SK-N-SH (cell line): ENCODE results near the gene CCDC88C. TPM values are rescaled to one million over a fixed set of nuclear protein-coding genes. Genes with fewer than 3 reads are reported as not detected.
"Not testable (repeated sequence)": the region's sequence is repeated elsewhere in the genome, so short reads cannot be mapped to it uniquely, and the experiment has no call there.

Source experiments
- CTCF ChIA-PET: fragments of 300-600, 350-600 bp; formaldehyde crosslinking; extraction: SDS; loops from one replicate; lab custom pipeline; 2021; lab: Yijun Ruan, JAX
- POLR2A ChIA-PET: fragments of 350-600 bp; sonication (Branson Sonifier 250); formaldehyde crosslinking; extraction: SDS; loops from one replicate; lab custom pipeline; 2020; ENCODE audit warnings: antibody characterized with exemption, inconsistent platforms; lab: Yijun Ruan, JAX
- DNase-seq: peaks from one replicate; pipeline ENCODE4 v3.0.0; 2012
- H2AFZ ChIP-seq: fragments of 200-600 bp; sonication (generic); 2 replicates; pipeline ENCODE4 v1.8.1; 2016; ENCODE audit warnings: antibody characterized with exemption, mild to moderate bottlenecking, low read depth
- H3F3A ChIP-seq: fragments of 200-600 bp; sonication (generic); replicated peaks from 2 replicates; pipeline ENCODE3; 2016; ENCODE audit warnings: antibody characterized with exemption, mild to moderate bottlenecking; ENCODE audit not compliant: insufficient read depth
- H3K27ac ChIP-seq, 2 experiments: fragments of 200-500 bp in 1 of 2; fragments of 200-600 bp in 1 of 2; sonication (Bioruptor generic) in 1 of 2; sonication (generic), shearing (Covaris generic) in 1 of 2; 2 replicates each; pipeline versions ENCODE4 v1.5.1 to v1.6.1; 2014 to 2016; ENCODE audit warnings: low read depth in 2 of 2, inconsistent platforms in 1 of 2, low read length in 1 of 2, mild to moderate bottlenecking in 1 of 2, mixed read lengths in 1 of 2
- H3K27me3 ChIP-seq: fragments of 200-600 bp; sonication (generic), shearing (Covaris generic); 2 replicates; pipeline ENCODE4 v1.6.1; 2016; ENCODE audit warnings: mixed run types; ENCODE audit not compliant: insufficient read depth
- H3K36me3 ChIP-seq, 2 experiments: fragments of 200-500 bp in 1 of 2; fragments of 200-600 bp in 1 of 2; sonication (Bioruptor generic) in 1 of 2; sonication (generic) in 1 of 2; replicated peaks in 1 of 2; 2 replicates each; pipeline versions ENCODE3 to v1.5.1; 2014 to 2016; ENCODE audit warnings: low read length in 1 of 2, mild to moderate bottlenecking in 1 of 2; ENCODE audit not compliant: insufficient read depth in 2 of 2, control insufficient read depth in 1 of 2
- H3K4me1 ChIP-seq, 2 experiments: fragments of 200-500 bp in 1 of 2; fragments of 200-600 bp in 1 of 2; sonication (Bioruptor generic) in 1 of 2; sonication (generic), shearing (Covaris generic) in 1 of 2; 2 replicates each; pipeline versions ENCODE4 v1.5.1 to v1.6.1; 2014 to 2016; ENCODE audit warnings: low read depth in 1 of 2, low read length in 1 of 2, mixed run types in 1 of 2; ENCODE audit not compliant: insufficient read depth in 2 of 2, control insufficient read depth in 1 of 2
- H3K4me2 ChIP-seq: fragments of 200-600 bp; sonication (generic), shearing (Covaris generic); 2 replicates; pipeline ENCODE4 v1.6.1; 2017; ENCODE audit warnings: mixed run types
- H3K4me3 ChIP-seq, 2 experiments: fragments of 200-500 bp in 1 of 2; fragments of 200-600 bp in 1 of 2; sonication (Bioruptor generic) in 1 of 2; sonication (generic), shearing (Covaris generic) in 1 of 2; 2 replicates each; pipeline versions ENCODE4 v1.5.1 to v1.8.1; 2014 to 2016; ENCODE audit warnings: low read depth in 2 of 2, inconsistent platforms in 1 of 2, low read length in 1 of 2, mild to moderate bottlenecking in 1 of 2, mixed read lengths in 1 of 2, moderate library complexity in 1 of 2
- H3K79me2 ChIP-seq: fragments of 200-600 bp; sonication (generic); 2 replicates; pipeline ENCODE4 v1.8.1; 2017; ENCODE audit warnings: mild to moderate bottlenecking; ENCODE audit not compliant: insufficient read depth
- H3K9ac ChIP-seq: fragments of 200-600 bp; sonication (generic); 2 replicates; pipeline ENCODE4 v1.6.1; 2017; ENCODE audit warnings: mixed run types
- H3K9me2 ChIP-seq: fragments of 200-600 bp; sonication (generic); 2 replicates; pipeline ENCODE4 v1.6.1; 2017; ENCODE audit warnings: mixed run types
- H3K9me3 ChIP-seq: fragments of 200-600 bp; sonication (generic); 2 replicates; pipeline ENCODE4 v1.6.1; 2017; ENCODE audit warnings: mixed run types, mild to moderate bottlenecking, moderate library complexity
- H4K20me1 ChIP-seq: fragments of 200-600 bp; sonication (generic); 2 replicates; pipeline ENCODE4 v1.6.1; 2017; ENCODE audit warnings: mild to moderate bottlenecking, mixed run types; ENCODE audit not compliant: insufficient read depth
- FOSL2 ChIP-seq: IDR thresholded peaks from 2 replicates; pipeline ENCODE4 v1.4.0; 2012; ENCODE audit warnings: low read depth, mild to moderate bottlenecking, moderate library complexity, borderline replicate concordance
- JUND ChIP-seq: IDR thresholded peaks from 2 replicates; pipeline ENCODE4 v1.4.0; 2012
- RAD21 ChIP-seq: IDR thresholded peaks from 2 replicates; pipeline ENCODE4 v1.6.1; 2012; ENCODE audit warnings: mild to moderate bottlenecking, low read length
- RCOR1 ChIP-seq: fragments of 150-350 bp; IDR thresholded peaks from 2 replicates; pipeline ENCODE4 v1.6.1; 2017; ENCODE audit warnings: antibody characterized with exemption, low read length
- REST ChIP-seq: IDR thresholded peaks from 2 replicates; pipeline ENCODE4 v1.6.1; 2012; ENCODE audit warnings: mild to moderate bottlenecking, low read depth, low read length, moderate library complexity
- RXRA ChIP-seq: IDR thresholded peaks from 2 replicates; pipeline ENCODE4 v1.4.0; 2012; ENCODE audit warnings: low read depth, mild to moderate bottlenecking, borderline replicate concordance
- TAF1 ChIP-seq: IDR thresholded peaks from 2 replicates; pipeline ENCODE4 v1.6.1; 2012; ENCODE audit warnings: low read depth, mild to moderate bottlenecking, low read length, moderate library complexity, borderline replicate concordance
- TCF12 ChIP-seq: IDR thresholded peaks from 2 replicates; pipeline ENCODE4 v1.4.0; 2012
- WGBS: methylation state at CpG from one replicate; pipeline ENCODE4 v1.1.6; 2017; ENCODE audit warnings: low lambda C conversion rate; 5-methylcytosine and 5-hydroxymethylcytosine counted together
- polyA plus RNA-seq, 3 experiments: library from polyadenylated mRNA; depleted of rRNA; stranded (reverse); fragments of >200 nt; gene quantifications; 2 replicates each; pipeline ENCODE4 v1.2.3, GENCODE V29; 2012
- TF ChIP-seq, protein P1 (sequence below): IDR thresholded peaks from 2 replicates; pipeline ENCODE4 v1.4.0; 2012; ENCODE audit warnings: low read depth, borderline replicate concordance

The CCDC88C gene
- polyA plus RNA-seq, 1 of the 3 experiments (the other 2 are of a cell fraction): 0.39 TPM

DNA sequence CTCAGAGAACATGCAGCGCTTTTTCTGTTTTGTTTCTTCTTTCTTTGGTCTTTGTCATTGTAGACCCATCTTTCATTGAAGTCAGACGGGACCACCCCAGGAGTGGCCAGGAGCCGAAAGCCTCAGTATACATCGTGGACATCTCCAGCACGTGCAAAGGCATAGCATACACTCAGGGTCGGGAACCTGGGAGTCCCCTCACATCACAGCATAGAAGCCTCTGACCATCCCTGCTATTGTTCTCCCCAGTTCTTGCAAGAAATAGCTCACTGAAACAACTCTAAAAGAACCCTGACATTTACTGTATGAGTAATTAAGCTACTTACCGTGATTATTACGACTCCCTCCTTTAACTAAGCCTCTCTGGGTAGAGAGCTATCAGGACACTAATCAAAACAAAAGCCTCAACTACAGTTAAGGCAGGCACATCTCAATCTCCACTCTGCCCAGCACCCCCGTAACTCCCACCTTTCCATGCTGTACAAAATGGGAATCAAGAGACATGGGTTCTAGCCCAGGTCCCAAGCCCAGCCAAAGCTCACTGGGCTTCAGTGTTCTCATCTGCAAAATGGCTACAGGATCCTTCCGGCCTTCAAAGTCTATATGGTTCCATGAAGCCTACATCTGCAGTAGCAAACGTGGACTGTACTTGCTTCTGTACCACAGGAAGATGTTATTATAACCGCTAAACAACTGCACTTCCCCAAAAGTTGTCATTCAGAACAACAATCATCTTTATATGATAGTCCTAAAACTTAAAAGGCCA, 6.7 kb downstream of the CCDC88C start (continued):
- TF ChIP-seq, protein P1, sequence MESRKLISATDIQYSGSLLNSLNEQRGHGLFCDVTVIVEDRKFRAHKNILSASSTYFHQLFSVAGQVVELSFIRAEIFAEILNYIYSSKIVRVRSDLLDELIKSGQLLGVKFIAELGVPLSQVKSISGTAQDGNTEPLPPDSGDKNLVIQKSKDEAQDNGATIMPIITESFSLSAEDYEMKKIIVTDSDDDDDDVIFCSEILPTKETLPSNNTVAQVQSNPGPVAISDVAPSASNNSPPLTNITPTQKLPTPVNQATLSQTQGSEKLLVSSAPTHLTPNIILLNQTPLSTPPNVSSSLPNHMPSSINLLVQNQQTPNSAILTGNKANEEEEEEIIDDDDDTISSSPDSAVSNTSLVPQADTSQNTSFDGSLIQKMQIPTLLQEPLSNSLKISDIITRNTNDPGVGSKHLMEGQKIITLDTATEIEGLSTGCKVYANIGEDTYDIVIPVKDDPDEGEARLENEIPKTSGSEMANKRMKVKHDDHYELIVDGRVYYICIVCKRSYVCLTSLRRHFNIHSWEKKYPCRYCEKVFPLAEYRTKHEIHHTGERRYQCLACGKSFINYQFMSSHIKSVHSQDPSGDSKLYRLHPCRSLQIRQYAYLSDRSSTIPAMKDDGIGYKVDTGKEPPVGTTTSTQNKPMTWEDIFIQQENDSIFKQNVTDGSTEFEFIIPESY: no peak
- TF ChIP-seq JUND: no peak
- no peak for TF ChIP-seq TCF12
- TF ChIP-seq, all 33 proteins: peak for 0

DNA sequence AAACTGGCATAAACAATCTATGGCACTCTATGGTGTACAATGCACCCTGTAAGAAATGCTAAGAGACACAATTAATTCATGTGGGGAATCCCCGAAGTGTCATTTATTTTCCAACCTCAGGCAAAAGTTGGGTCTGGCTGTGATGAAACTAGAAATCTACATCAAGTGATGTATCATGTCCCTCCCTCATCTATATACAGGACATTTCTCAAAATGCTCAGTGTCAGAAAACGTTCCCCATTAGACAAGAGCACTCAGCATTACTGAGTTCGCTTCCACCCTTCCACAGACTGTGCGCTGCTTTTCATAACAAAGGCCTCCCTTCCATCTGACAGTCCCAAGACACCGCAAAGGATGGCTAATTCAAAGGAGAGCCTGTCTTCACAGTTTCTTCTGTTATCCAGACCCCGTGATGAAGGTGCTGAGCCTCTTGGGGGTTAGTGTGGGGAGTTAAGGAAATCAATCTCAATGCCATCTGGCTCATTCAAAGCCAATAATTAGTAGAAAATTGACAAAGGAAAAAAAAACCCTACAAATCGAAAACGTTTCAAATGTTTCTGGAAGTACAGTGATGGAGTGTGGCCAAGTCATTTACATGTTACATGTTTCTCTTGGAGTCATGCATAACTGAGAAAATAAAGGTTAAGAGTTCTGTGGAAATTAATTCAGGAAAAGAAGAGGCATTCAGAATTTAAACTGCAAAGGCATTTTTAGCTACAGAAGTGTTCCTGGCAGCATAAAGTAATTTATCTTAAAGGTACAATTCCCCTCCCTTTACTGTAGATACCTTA, 7.5 kb downstream of the CCDC88C start:
- Histone ChIP-seq H3K9ac (no peak overlapping the region), H3K27ac (no peak overlapping the region), H3K4me1 (peaks cover 0 to 2% of the 10 kb centered on the region in 2 experiments; a peak in 1 of 4 replicates), H3F3A (no peaks in the 10 kb centered on the region), H3K79me2 (no peaks in the 10 kb centered on the region), H4K20me1 (no peaks in the 10 kb centered on the region), H3K27me3 (no peaks in the 10 kb centered on the region; the same call in 1 of the 2 replicates), H3K9me2 (no peaks in the 10 kb centered on the region), H3K9me3 (no peaks in the 10 kb centered on the region), H3K4me2 (no peak overlapping the region), H3K4me3 (no peak overlapping the region), H3K36me3 (no peaks in the 10 kb centered on the region), H2AFZ (no peak overlapping the region)
- DNase-seq: no peak
- no peak for TF ChIP-seq RCOR1
- no peak for TF ChIP-seq RXRA
- TF ChIP-seq FOSL2: no peak
- TF ChIP-seq TAF1: no peak
- no peak for TF ChIP-seq RAD21
- TF ChIP-seq REST: no peak
- ChIA-PET POLR2A (interaction anchor here (0.6 kb wide), 1 partner anchor 83 kb away, joined by 3 read pairs; no protein-coding TSS in a partner anchor), CTCF (interaction anchor here (1.4 to 13.5 kb wide), 3 partner anchors 9 to 87 kb away, joined by 3 to 300 read pairs (median 9); no protein-coding TSS in a partner anchor)
- 66% methylated on average over 8 of the region's 8 CpGs for WGBS

DNA sequence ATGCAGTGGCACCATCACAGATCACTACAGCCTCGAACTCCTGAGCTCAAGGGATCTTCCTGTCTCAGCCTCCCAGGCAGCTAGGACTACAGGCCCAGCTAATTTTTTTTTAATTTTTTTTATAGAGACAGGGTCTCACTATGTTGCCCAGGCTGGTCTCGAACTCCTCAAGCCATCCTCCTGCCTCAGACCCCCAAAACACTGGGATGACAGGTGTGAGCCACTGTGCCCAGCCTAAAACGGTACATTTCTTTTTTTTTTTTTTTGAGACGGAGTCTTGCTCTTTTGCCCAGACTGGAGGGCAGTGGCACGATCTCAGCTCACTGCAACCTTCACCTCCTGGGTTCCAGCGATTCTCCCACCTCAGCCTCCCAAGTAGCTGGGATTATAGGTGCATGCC, 8.4 kb downstream of the CCDC88C start:
- H3K4me3 ChIP-seq, H3K27me3 ChIP-seq, H3K9ac ChIP-seq, H3K4me2 ChIP-seq, H3K9me2 ChIP-seq, H3K79me2 ChIP-seq, H3K4me1 ChIP-seq, POLR2A ChIA-PET, H3K9me3 ChIP-seq, H3K27ac ChIP-seq, H3K36me3 ChIP-seq, H4K20me1 ChIP-seq, H2AFZ ChIP-seq, DNase-seq, H3F3A ChIP-seq: not testable (repeated sequence)
- CTCF ChIA-PET: interaction anchor here (0.6 to 2.0 kb wide), 3 partner anchors 10 to 366 kb away, joined by 3 to 9 read pairs (median 3); no protein-coding TSS in a partner anchor
- WGBS: 60% methylated on average over 6 of the region's 6 CpGs
